ENCODE results near the gene STRA6. TPM values are rescaled to one million over a fixed set of nuclear protein-coding genes. Genes with fewer than 3 reads are reported as not detected.

STRA6 gene
- polyA plus RNA-seq, 1 of the 3 experiments (the other 2 are of a cell fraction): 27.9 TPM

- Histone ChIP-seq H3F3A (replicated peaks; ENCODE audit: insufficient read depth) (peaks cover 41% of the 10 kb centered on the region), H3K9ac (no peak overlapping the region), H3K9me3 (no peaks in the 10 kb centered on the region), H3K36me3 (replicated peaks in 1 of 2; ENCODE audit: control insufficient read depth in 1 of 2, insufficient read depth in 2 of 2, low read length in 1 of 2) (peaks cover 0 to 32% of the 10 kb centered on the region in 2 experiments), H3K4me3 (ENCODE audit: low read depth in 2 of 2, low read length in 1 of 2) (no peak overlapping the region), H3K27ac (ENCODE audit: low read depth in 2 of 2, low read length in 1 of 2) (peak overlapping the region in 1 of 2 experiments; percentile 78; a peak in 2 of 4 replicates), H3K9me2 (no peaks in the 10 kb centered on the region), H3K27me3 (ENCODE audit: insufficient read depth) (no peaks in the 10 kb centered on the region), H3K79me2 (ENCODE audit: insufficient read depth) (no peaks in the 10 kb centered on the region), H4K20me1 (ENCODE audit: insufficient read depth) (no peaks in the 10 kb centered on the region), H3K4me2 (no peak overlapping the region), H3K4me1 (ENCODE audit: control insufficient read depth in 1 of 2, insufficient read depth in 2 of 2, low read depth in 1 of 2, low read length in 1 of 2) (peaks cover 35 to 57% of the 10 kb centered on the region in 2 experiments), H2AFZ (ENCODE audit: low read depth) (no peak overlapping the region)
- DNase-seq: no peak
- WGBS (ENCODE audit: low lambda C conversion rate): 68% methylated on average over 2 of the region's 3 CpGs
- TF ChIP-seq, protein P1, sequence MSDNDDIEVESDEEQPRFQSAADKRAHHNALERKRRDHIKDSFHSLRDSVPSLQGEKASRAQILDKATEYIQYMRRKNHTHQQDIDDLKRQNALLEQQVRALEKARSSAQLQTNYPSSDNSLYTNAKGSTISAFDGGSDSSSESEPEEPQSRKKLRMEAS (IDR thresholded peaks at IDR 0.05; ENCODE audit: low read depth): no peak
- TF ChIP-seq RFX5 (IDR thresholded peaks at IDR 0.05; ENCODE audit: low read length) (peak; percentile 87), GATA2 (CRISPR knock-in tag; IDR thresholded peaks at IDR 0.05) (no peak)
- POLR2A ChIA-PET: interaction anchor here (1.3 kb wide), 1 partner anchor 9 kb away, joined by 4 read pairs; no protein-coding TSS in a partner anchor
- CTCF ChIA-PET: interaction anchor here (1.0 to 2.4 kb wide), 5 partner anchors 36 to 131 kb away, joined by 3 to 10 read pairs (median 6); no protein-coding TSS in a partner anchor
Observed at GRCh38 chr15:74191798-74192197, 10.8 kb downstream of the STRA6 start.

- 95% methylated on average over 4 of the region's 11 CpGs for WGBS (ENCODE audit: low lambda C conversion rate)
- POLR2A ChIA-PET: interaction anchor here (0.9 to 1.9 kb wide), 5 partner anchors 9 to 117 kb away, joined by 3 to 6 read pairs (median 4); partner anchors contain the start of gene STRA6
Observed at GRCh38 chr15:74188216-74188615, 14.4 kb downstream of the STRA6 start.

More at GRCh38 chr15:74188216-74188615, 14.4 kb downstream of the STRA6 start:
- TF ChIP-seq, protein P1 (IDR thresholded peaks at IDR 0.05; ENCODE audit: low read depth): no peak
- TF ChIP-seq YY1 (IDR thresholded peaks at IDR 0.05; ENCODE audit: low read depth) (no peak), TAF1 (IDR thresholded peaks at IDR 0.05; ENCODE audit: borderline replicate concordance, low read depth, low read length) (no peak), JUND (IDR thresholded peaks at IDR 0.05) (no peak), EP300 (IDR thresholded peaks at IDR 0.05; ENCODE audit: borderline replicate concordance in 1 of 2, low read depth in 1 of 2, low read length in 1 of 2) (no peak), NFIC (IDR thresholded peaks at IDR 0.05; ENCODE audit: borderline replicate concordance) (no peak)
- TF ChIP-seq, protein P2, sequence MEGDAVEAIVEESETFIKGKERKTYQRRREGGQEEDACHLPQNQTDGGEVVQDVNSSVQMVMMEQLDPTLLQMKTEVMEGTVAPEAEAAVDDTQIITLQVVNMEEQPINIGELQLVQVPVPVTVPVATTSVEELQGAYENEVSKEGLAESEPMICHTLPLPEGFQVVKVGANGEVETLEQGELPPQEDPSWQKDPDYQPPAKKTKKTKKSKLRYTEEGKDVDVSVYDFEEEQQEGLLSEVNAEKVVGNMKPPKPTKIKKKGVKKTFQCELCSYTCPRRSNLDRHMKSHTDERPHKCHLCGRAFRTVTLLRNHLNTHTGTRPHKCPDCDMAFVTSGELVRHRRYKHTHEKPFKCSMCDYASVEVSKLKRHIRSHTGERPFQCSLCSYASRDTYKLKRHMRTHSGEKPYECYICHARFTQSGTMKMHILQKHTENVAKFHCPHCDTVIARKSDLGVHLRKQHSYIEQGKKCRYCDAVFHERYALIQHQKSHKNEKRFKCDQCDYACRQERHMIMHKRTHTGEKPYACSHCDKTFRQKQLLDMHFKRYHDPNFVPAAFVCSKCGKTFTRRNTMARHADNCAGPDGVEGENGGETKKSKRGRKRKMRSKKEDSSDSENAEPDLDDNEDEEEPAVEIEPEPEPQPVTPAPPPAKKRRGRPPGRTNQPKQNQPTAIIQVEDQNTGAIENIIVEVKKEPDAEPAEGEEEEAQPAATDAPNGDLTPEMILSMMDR (IDR thresholded peaks at IDR 0.05): no peak
- TF ChIP-seq, protein P3, sequence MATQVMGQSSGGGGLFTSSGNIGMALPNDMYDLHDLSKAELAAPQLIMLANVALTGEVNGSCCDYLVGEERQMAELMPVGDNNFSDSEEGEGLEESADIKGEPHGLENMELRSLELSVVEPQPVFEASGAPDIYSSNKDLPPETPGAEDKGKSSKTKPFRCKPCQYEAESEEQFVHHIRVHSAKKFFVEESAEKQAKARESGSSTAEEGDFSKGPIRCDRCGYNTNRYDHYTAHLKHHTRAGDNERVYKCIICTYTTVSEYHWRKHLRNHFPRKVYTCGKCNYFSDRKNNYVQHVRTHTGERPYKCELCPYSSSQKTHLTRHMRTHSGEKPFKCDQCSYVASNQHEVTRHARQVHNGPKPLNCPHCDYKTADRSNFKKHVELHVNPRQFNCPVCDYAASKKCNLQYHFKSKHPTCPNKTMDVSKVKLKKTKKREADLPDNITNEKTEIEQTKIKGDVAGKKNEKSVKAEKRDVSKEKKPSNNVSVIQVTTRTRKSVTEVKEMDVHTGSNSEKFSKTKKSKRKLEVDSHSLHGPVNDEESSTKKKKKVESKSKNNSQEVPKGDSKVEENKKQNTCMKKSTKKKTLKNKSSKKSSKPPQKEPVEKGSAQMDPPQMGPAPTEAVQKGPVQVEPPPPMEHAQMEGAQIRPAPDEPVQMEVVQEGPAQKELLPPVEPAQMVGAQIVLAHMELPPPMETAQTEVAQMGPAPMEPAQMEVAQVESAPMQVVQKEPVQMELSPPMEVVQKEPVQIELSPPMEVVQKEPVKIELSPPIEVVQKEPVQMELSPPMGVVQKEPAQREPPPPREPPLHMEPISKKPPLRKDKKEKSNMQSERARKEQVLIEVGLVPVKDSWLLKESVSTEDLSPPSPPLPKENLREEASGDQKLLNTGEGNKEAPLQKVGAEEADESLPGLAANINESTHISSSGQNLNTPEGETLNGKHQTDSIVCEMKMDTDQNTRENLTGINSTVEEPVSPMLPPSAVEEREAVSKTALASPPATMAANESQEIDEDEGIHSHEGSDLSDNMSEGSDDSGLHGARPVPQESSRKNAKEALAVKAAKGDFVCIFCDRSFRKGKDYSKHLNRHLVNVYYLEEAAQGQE (IDR thresholded peaks at IDR 0.05; ENCODE audit: low read depth, low read length): no peak
- TF ChIP-seq, protein P4, sequence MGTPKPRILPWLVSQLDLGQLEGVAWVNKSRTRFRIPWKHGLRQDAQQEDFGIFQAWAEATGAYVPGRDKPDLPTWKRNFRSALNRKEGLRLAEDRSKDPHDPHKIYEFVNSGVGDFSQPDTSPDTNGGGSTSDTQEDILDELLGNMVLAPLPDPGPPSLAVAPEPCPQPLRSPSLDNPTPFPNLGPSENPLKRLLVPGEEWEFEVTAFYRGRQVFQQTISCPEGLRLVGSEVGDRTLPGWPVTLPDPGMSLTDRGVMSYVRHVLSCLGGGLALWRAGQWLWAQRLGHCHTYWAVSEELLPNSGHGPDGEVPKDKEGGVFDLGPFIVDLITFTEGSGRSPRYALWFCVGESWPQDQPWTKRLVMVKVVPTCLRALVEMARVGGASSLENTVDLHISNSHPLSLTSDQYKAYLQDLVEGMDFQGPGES (IDR thresholded peaks at IDR 0.05; ENCODE audit: low read depth, low read length): no peak
- no peak for DNase-seq
- no peak overlapping the region for H3K4me3 ChIP-seq (ENCODE audit: low read depth in 2 of 2, low read length in 1 of 2)
- H3K9ac ChIP-seq: no peak overlapping the region
- CTCF ChIA-PET: interaction anchor here (0.7 to 3.2 kb wide), 5 partner anchors 12 to 120 kb away, joined by 3 to 17 read pairs (median 3); partner anchors contain the start of gene STRA6
- peaks cover 12 to 24% of the 10 kb centered on the region in 2 experiments; a peak in 3 of 4 replicates for H3K4me1 ChIP-seq (ENCODE audit: control insufficient read depth in 1 of 2, insufficient read depth in 2 of 2, low read depth in 1 of 2, low read length in 1 of 2)
- H3K9me3 ChIP-seq: no peaks in the 10 kb centered on the region
- no peaks in the 10 kb centered on the region for H3K27me3 ChIP-seq (ENCODE audit: insufficient read depth)
- no peak overlapping the region for H2AFZ ChIP-seq (ENCODE audit: low read depth)
- H3K9me2 ChIP-seq: no peaks in the 10 kb centered on the region
- H4K20me1 ChIP-seq (ENCODE audit: insufficient read depth): no peaks in the 10 kb centered on the region
- H3K36me3 ChIP-seq (replicated peaks in 1 of 2; ENCODE audit: control insufficient read depth in 1 of 2, insufficient read depth in 2 of 2, low read length in 1 of 2): peaks cover 4 to 20% of the 10 kb centered on the region in 2 experiments
- H3K79me2 ChIP-seq (ENCODE audit: insufficient read depth): no peaks in the 10 kb centered on the region
- peak overlapping the region in 1 of 2 experiments; percentile 47; a peak in 2 of 4 replicates for H3K27ac ChIP-seq (ENCODE audit: low read depth in 2 of 2, low read length in 1 of 2)
- peaks cover 15% of the 10 kb centered on the region for H3F3A ChIP-seq (replicated peaks; ENCODE audit: insufficient read depth)
- H3K4me2 ChIP-seq: no peak overlapping the region
